Tibial artery (tissue), 4 donors: ENCODE results near the gene NPS.
A peak's percentile ranks its signal among the peaks of the same experiment; 100 is the strongest.

Experiments
- DNase-seq, 2 donors: peaks; one replicate each; pipeline ENCODE4 v3.0.0-alpha.2; 2019
- H3K27ac ChIP-seq, 2 donors: fragments of 200-600 bp; sonication (generic) in 1 of 2; 1 replicate in 1 of 2; 2 replicates in 1 of 2; pipeline ENCODE4 v1.5.1; 2018 to 2019; ENCODE audit warnings: mild to moderate bottlenecking in 1 of 2
- H3K27me3 ChIP-seq, 2 donors: fragments of 200-600 bp; sonication (generic) in 1 of 2; one replicate each; pipeline versions ENCODE4 v1.5.1 to v1.6.0; 2016 to 2019
- H3K36me3 ChIP-seq, 3 donors: fragments of 200-600 bp; sonication (generic) in 2 of 3; one replicate each; pipeline ENCODE4 v1.5.1; 2016 to 2019; ENCODE audit warnings: mild to moderate bottlenecking in 2 of 3
- H3K4me1 ChIP-seq, 4 donors: fragments of 200-600 bp; sonication (generic) in 2 of 4; 1 replicate in 3 of 4; 2 replicates in 1 of 4; pipeline ENCODE4 v1.5.1; 2016 to 2019
- H3K4me3 ChIP-seq, 2 donors: fragments of 200-600 bp; sonication (generic) in 1 of 2; 1 replicate in 1 of 2; 2 replicates in 1 of 2; pipeline ENCODE4 v1.5.1; 2018 to 2019; ENCODE audit warnings: mild to moderate bottlenecking in 2 of 2
- H3K9me3 ChIP-seq, 3 donors: fragments of 200-600 bp; sonication (generic) in 1 of 3; one replicate each; pipeline ENCODE4 v1.5.1; 2016 to 2019
- CTCF ChIP-seq, 2 experiments: fragments of 200-600 bp in 1 of 2; fragments of 450-650 bp in 1 of 2; IDR thresholded peaks; one replicate each; pipeline ENCODE4 v1.5.1; 2017 to 2019; ENCODE audit warnings: antibody characterized with exemption in 2 of 2, mild to moderate bottlenecking in 1 of 2, moderate library complexity in 1 of 2
- intact Hi-C: fragments of 100-400 bp; cut with DNase I; formaldehyde crosslinking; loops from one replicate; pipeline ENCODE4 v1.15.0; 2023; ENCODE audit warnings: low total_unique reads

NPS gene

GRCh38 chr10:127577376-127578258 lies 28.5 kb downstream of the NPS start:
- Histone ChIP-seq H3K4me1 (peaks cover 0 to 13% (median 3%) of the 10 kb centered on the region in 4 donors), H3K27ac (no peak overlapping the region), H3K36me3 (no peaks in the 10 kb centered on the region), H3K27me3 (peaks cover 0 to 3% of the 10 kb centered on the region in 2 donors), H3K4me3 (no peak overlapping the region), H3K9me3 (no peaks in the 10 kb centered on the region)
- intact Hi-C loops = no loop called here
- no peak for DNase-seq
- TF ChIP-seq CTCF (IDR thresholded peaks at IDR 0.05) = peak in 1 of 2 experiments; percentile 22

- no peak for DNase-seq
- no peak overlapping the region for H3K27ac ChIP-seq
- no peaks in the 10 kb centered on the region for H3K9me3 ChIP-seq
- no peak overlapping the region for H3K4me3 ChIP-seq
- intact Hi-C loops = no loop called here
- peaks cover 0 to 3% of the 10 kb centered on the region in 2 donors for H3K27me3 ChIP-seq
- peaks cover 0 to 13% (median 3%) of the 10 kb centered on the region in 4 donors for H3K4me1 ChIP-seq
- no peak for TF ChIP-seq CTCF (IDR thresholded peaks at IDR 0.05)
- H3K36me3 ChIP-seq = no peaks in the 10 kb centered on the region
Measured at GRCh38 chr10:127578259-127578960, 29.3 kb downstream of the NPS start.

GRCh38 chr10:127578961-127579305 lies 29.8 kb downstream of the NPS start:
- H3K4me1 ChIP-seq = peaks cover 0 to 13% (median 3%) of the 10 kb centered on the region in 4 donors
- intact Hi-C loops = no loop called here
- H3K4me3 ChIP-seq = no peak overlapping the region
- H3K9me3 ChIP-seq = no peaks in the 10 kb centered on the region
- no peak for DNase-seq
- no peaks in the 10 kb centered on the region for H3K36me3 ChIP-seq
- no peak overlapping the region for H3K27ac ChIP-seq
- peaks cover 0 to 3% of the 10 kb centered on the region in 2 donors for H3K27me3 ChIP-seq
- no peak for TF ChIP-seq CTCF (IDR thresholded peaks at IDR 0.05)

- Histone ChIP-seq H3K4me1 (peaks cover 0 to 13% (median 3%) of the 10 kb centered on the region in 4 donors), H3K27me3 (peaks cover 0 to 3% of the 10 kb centered on the region in 2 donors), H3K4me3 (no peak overlapping the region), H3K27ac (no peak overlapping the region), H3K36me3 (no peaks in the 10 kb centered on the region), H3K9me3 (no peaks in the 10 kb centered on the region)
- intact Hi-C loops = no loop called here
- no peak for TF ChIP-seq CTCF (IDR thresholded peaks at IDR 0.05)
- DNase-seq = no peak
Measured at GRCh38 chr10:127579640-127580039, 30.5 kb downstream of the NPS start.

- DNase-seq = no peak
- TF ChIP-seq CTCF (IDR thresholded peaks at IDR 0.05) = no peak
- Histone ChIP-seq H3K4me1 (peaks cover 0 to 13% (median 3%) of the 10 kb centered on the region in 4 donors), H3K27me3 (peaks cover 0 to 8% of the 10 kb centered on the region in 2 donors), H3K36me3 (no peaks in the 10 kb centered on the region), H3K4me3 (no peak overlapping the region), H3K9me3 (peaks cover 0 to under 1% (median 0%) of the 10 kb centered on the region in 3 donors), H3K27ac (no peak overlapping the region)
- intact Hi-C loops = no loop called here
Measured at GRCh38 chr10:127580822-127581221, 31.7 kb downstream of the NPS start.
